Mesenchymal stem cell (in vitro differentiated cells and primary cell): ENCODE data around the gene PZP.

Experiments
- DNase-seq: peaks from one replicate; pipeline ENCODE4 v3.0.0-alpha.2; 2013
- H2AFZ ChIP-seq: one replicate; pipeline ENCODE4 v1.6.1; 2013; ENCODE audit warnings: low read depth, mild to moderate bottlenecking, control low read depth, inconsistent platforms, low read length, moderate library complexity
- H2AK5ac ChIP-seq: 2 replicates; pipeline ENCODE4 v1.6.1; 2013; ENCODE audit warnings: low read length, moderate library complexity, mild to moderate bottlenecking, inconsistent platforms; ENCODE audit not compliant: severe bottlenecking
- H2BK120ac ChIP-seq: one replicate; pipeline ENCODE4 v1.6.1; 2013; ENCODE audit warnings: low read depth, mild to moderate bottlenecking, inconsistent platforms, low read length, moderate library complexity
- H2BK12ac ChIP-seq, 2 experiments: one replicate each; pipeline ENCODE4 v1.6.1; 2013; ENCODE audit warnings: inconsistent platforms in 2 of 2, low read length in 2 of 2, mild to moderate bottlenecking in 2 of 2, moderate library complexity in 2 of 2, control low read depth in 1 of 2
- H2BK15ac ChIP-seq: one replicate; pipeline ENCODE4 v1.6.1; 2013; ENCODE audit warnings: mild to moderate bottlenecking, low read depth, inconsistent platforms; ENCODE audit not compliant: poor library complexity, severe bottlenecking
- H2BK5ac ChIP-seq: 2 replicates; pipeline ENCODE4 v1.6.1; 2013; ENCODE audit warnings: low read depth, mild to moderate bottlenecking, low read length, control low read depth, inconsistent platforms; ENCODE audit not compliant: poor library complexity, severe bottlenecking
- H3K14ac ChIP-seq, 2 experiments: one replicate each; pipeline ENCODE4 v1.6.1; 2013; ENCODE audit warnings: inconsistent platforms in 2 of 2, low read length in 2 of 2, control low read depth in 1 of 2, mild to moderate bottlenecking in 1 of 2, moderate library complexity in 1 of 2
- H3K18ac ChIP-seq, 2 experiments: one replicate each; pipeline ENCODE4 v1.6.1; 2013; ENCODE audit warnings: inconsistent platforms in 2 of 2, low read length in 2 of 2, control low read depth in 1 of 2, low read depth in 1 of 2, mild to moderate bottlenecking in 1 of 2
- H3K23ac ChIP-seq, 2 experiments: one replicate each; pipeline ENCODE4 v1.6.1; 2013; ENCODE audit warnings: inconsistent platforms in 2 of 2, low read length in 2 of 2, mild to moderate bottlenecking in 2 of 2, moderate library complexity in 2 of 2, control low read depth in 1 of 2
- H3K27ac ChIP-seq: 2 replicates; pipeline ENCODE4 v1.5.1; 2013; ENCODE audit warnings: mild to moderate bottlenecking, moderate library complexity, low read length, control low read depth, inconsistent platforms; ENCODE audit not compliant: poor library complexity, severe bottlenecking
- H3K27me3 ChIP-seq, 2 experiments: 2 replicates each; pipeline versions ENCODE4 v1.6.1 to v1.7.0; 2013; ENCODE audit warnings: low read length in 2 of 2, mild to moderate bottlenecking in 2 of 2, moderate library complexity in 2 of 2, control low read depth in 1 of 2, inconsistent platforms in 1 of 2; ENCODE audit not compliant: control insufficient read depth in 1 of 2, insufficient read depth in 1 of 2
- H3K36me3 ChIP-seq, 2 experiments: 2 replicates each; pipeline versions ENCODE4 v1.6.1 to v1.7.0; 2013; ENCODE audit warnings: low read length in 2 of 2, control low read depth in 1 of 2, inconsistent platforms in 1 of 2, low read depth in 1 of 2, mild to moderate bottlenecking in 1 of 2; ENCODE audit not compliant: insufficient read depth in 2 of 2, control insufficient read depth in 1 of 2
- H3K4ac ChIP-seq, 2 experiments: one replicate each; pipeline ENCODE4 v1.6.1; 2013; ENCODE audit warnings: inconsistent platforms in 2 of 2, low read length in 2 of 2, mild to moderate bottlenecking in 2 of 2, moderate library complexity in 2 of 2, control low read depth in 1 of 2, low read depth in 1 of 2
- H3K4me1 ChIP-seq: 2 replicates; pipeline ENCODE4 v1.6.1; 2013; ENCODE audit warnings: low read depth, low read length, control low read depth; ENCODE audit not compliant: control insufficient read depth, insufficient read depth
- H3K4me2 ChIP-seq: 2 replicates; pipeline ENCODE4 v1.6.1; 2013; ENCODE audit warnings: low read length, mild to moderate bottlenecking, inconsistent platforms; ENCODE audit not compliant: poor library complexity, severe bottlenecking
- H3K4me3 ChIP-seq, 2 experiments: 2 replicates each; pipeline versions ENCODE4 v1.5.1 to v1.7.0; 2013; ENCODE audit warnings: low read length in 2 of 2, mild to moderate bottlenecking in 2 of 2, control low read depth in 1 of 2, low read depth in 1 of 2; ENCODE audit not compliant: insufficient read depth in 1 of 2
- H3K79me1 ChIP-seq: replicated peaks from 2 replicates; pipeline ENCODE4 v1.6.1; 2013; ENCODE audit warnings: mild to moderate bottlenecking, control low read depth, low read length, inconsistent platforms; ENCODE audit not compliant: poor library complexity, severe bottlenecking
- H3K9ac ChIP-seq: 2 replicates; pipeline ENCODE4 v1.7.0; 2013; ENCODE audit warnings: mild to moderate bottlenecking, low read length, moderate library complexity
- H3K9me3 ChIP-seq: 2 replicates; pipeline ENCODE4 v1.7.0; 2013; ENCODE audit warnings: mild to moderate bottlenecking, low read length; ENCODE audit not compliant: control insufficient read depth
- H4K8ac ChIP-seq: one replicate; pipeline ENCODE4 v1.6.1; 2013; ENCODE audit warnings: inconsistent platforms, mild to moderate bottlenecking, low read length, moderate library complexity
- H4K91ac ChIP-seq: one replicate; pipeline ENCODE4 v1.6.1; 2013; ENCODE audit warnings: mild to moderate bottlenecking, low read length, inconsistent platforms
- WGBS: methylation state at CpG from one replicate; pipeline ENCODE4 v1.1.7; 2013; ENCODE audit warnings: mixed read lengths; 5-methylcytosine and 5-hydroxymethylcytosine counted together

The PZP gene

GRCh38 chr12:9147461-9147860 is 60.7 kb downstream of the PZP start:
- WGBS, result 62% methylated on average over 2 of the region's 2 CpGs
- no peak overlapping the region for H3K4ac ChIP-seq
- H2BK120ac ChIP-seq, result no peak overlapping the region
- no peak overlapping the region for H3K14ac ChIP-seq
- H3K9ac ChIP-seq, result no peak overlapping the region
- H3K27me3 ChIP-seq, result no peaks in the 10 kb centered on the region
- no peak overlapping the region for H4K91ac ChIP-seq
- no peak overlapping the region for H3K23ac ChIP-seq
- no peak overlapping the region for H2BK15ac ChIP-seq
- H3K4me3 ChIP-seq, result no peak overlapping the region
- no peak overlapping the region for H3K27ac ChIP-seq
- no peaks in the 10 kb centered on the region for H3K4me1 ChIP-seq
- H3K18ac ChIP-seq, result no peak overlapping the region
- H4K8ac ChIP-seq, result no peak overlapping the region
- no peak for DNase-seq
- no peak overlapping the region for H3K4me2 ChIP-seq
- no peak overlapping the region for H2BK12ac ChIP-seq
- H3K79me1 ChIP-seq, result no peaks in the 10 kb centered on the region
- H2AK5ac ChIP-seq, result no peak overlapping the region
- no peaks in the 10 kb centered on the region for H3K36me3 ChIP-seq
- no peak overlapping the region for H2AFZ ChIP-seq
- H2BK5ac ChIP-seq, result no peak overlapping the region
- H3K9me3 ChIP-seq, result peaks cover 35% of the 10 kb centered on the region

GRCh38 chr12:9144730-9145106 is 63.5 kb downstream of the PZP start:
- Histone ChIP-seq H2BK5ac (no peak overlapping the region), H2AFZ (no peak overlapping the region), H3K4me1 (no peaks in the 10 kb centered on the region), H4K8ac (no peak overlapping the region), H4K91ac (no peak overlapping the region), H2BK120ac (no peak overlapping the region), H3K79me1 (no peaks in the 10 kb centered on the region), H3K27ac (no peak overlapping the region), H3K14ac (no peak overlapping the region), H3K18ac (no peak overlapping the region), H3K9me3 (peaks cover 35% of the 10 kb centered on the region), H2BK15ac (no peak overlapping the region), H3K4ac (no peak overlapping the region), H3K9ac (no peak overlapping the region), H3K23ac (no peak overlapping the region), H3K36me3 (no peaks in the 10 kb centered on the region), H3K4me3 (no peak overlapping the region), H2AK5ac (no peak overlapping the region), H3K27me3 (no peaks in the 10 kb centered on the region), H3K4me2 (no peak overlapping the region), H2BK12ac (no peak overlapping the region)
- DNase-seq, result no peak
- 44% methylated on average over 4 of the region's 4 CpGs for WGBS

- Histone ChIP-seq H2AK5ac (no peak overlapping the region), H2BK120ac (no peak overlapping the region), H2BK5ac (no peak overlapping the region), H3K4me3 (no peak overlapping the region), H3K9ac (no peak overlapping the region), H3K14ac (no peak overlapping the region), H3K27ac (no peak overlapping the region), H3K18ac (no peak overlapping the region), H2BK12ac (no peak overlapping the region), H4K91ac (no peak overlapping the region), H3K23ac (no peak overlapping the region), H3K4me1 (no peaks in the 10 kb centered on the region), H2BK15ac (no peak overlapping the region), H4K8ac (no peak overlapping the region), H3K27me3 (no peaks in the 10 kb centered on the region), H3K9me3 (peaks cover 35% of the 10 kb centered on the region), H2AFZ (no peak overlapping the region), H3K4me2 (no peak overlapping the region), H3K36me3 (no peaks in the 10 kb centered on the region), H3K79me1 (no peaks in the 10 kb centered on the region), H3K4ac (no peak overlapping the region)
- WGBS, result 86% methylated on average over 3 of the region's 3 CpGs
- no peak for DNase-seq
Measured at GRCh38 chr12:9143929-9144729, 64.1 kb downstream of the PZP start.

GRCh38 chr12:9143137-9143536 is 65.1 kb downstream of the PZP start:
- H2AFZ ChIP-seq, result no peak overlapping the region
- H3K4me1 ChIP-seq, result no peaks in the 10 kb centered on the region
- no peak for DNase-seq
- H3K23ac ChIP-seq, result no peak overlapping the region
- no peak overlapping the region for H3K18ac ChIP-seq
- H3K4ac ChIP-seq, result no peak overlapping the region
- H3K79me1 ChIP-seq, result no peaks in the 10 kb centered on the region
- H3K9me3 ChIP-seq, result peaks cover 35% of the 10 kb centered on the region
- no peak overlapping the region for H2BK15ac ChIP-seq
- no peak overlapping the region for H3K9ac ChIP-seq
- no peak overlapping the region for H3K27ac ChIP-seq
- no peak overlapping the region for H3K4me2 ChIP-seq
- H2BK5ac ChIP-seq, result no peak overlapping the region
- H3K14ac ChIP-seq, result no peak overlapping the region
- no peak overlapping the region for H2BK120ac ChIP-seq
- no peak overlapping the region for H2AK5ac ChIP-seq
- H4K91ac ChIP-seq, result no peak overlapping the region
- H2BK12ac ChIP-seq, result no peak overlapping the region
- H3K4me3 ChIP-seq, result no peak overlapping the region
- H3K36me3 ChIP-seq, result no peaks in the 10 kb centered on the region
- WGBS, result 64% methylated on average over 2 of the region's 2 CpGs
- H4K8ac ChIP-seq, result no peak overlapping the region
- H3K27me3 ChIP-seq, result no peaks in the 10 kb centered on the region
